GM15510 (cell line): ENCODE data around the gene KRTAP25-1.

Experiments
- POLR2A ChIP-seq: IDR thresholded peaks from 3 replicates; pipeline ENCODE4 v1.6.1; 2011; ENCODE audit warnings: borderline replicate concordance; ENCODE audit not compliant: insufficient read length; ENCODE audit errors: extremely low read depth

KRTAP25-1 gene

GRCh38 chr21:30268608-30269197, 20.6 kb downstream of the KRTAP25-1 start:
- no peak for TF ChIP-seq POLR2A

- no peak for TF ChIP-seq POLR2A
Observed at GRCh38 chr21:30257773-30258172, 31.5 kb downstream of the KRTAP25-1 start.

GRCh38 chr21:30256100-30256499, 33.2 kb downstream of the KRTAP25-1 start:
- no peak for TF ChIP-seq POLR2A

GRCh38 chr21:30255679-30256078, 33.6 kb downstream of the KRTAP25-1 start:
- no peak for TF ChIP-seq POLR2A

GRCh38 chr21:30251781-30252180, 37.5 kb downstream of the KRTAP25-1 start:
- TF ChIP-seq POLR2A, result no peak

- no peak for TF ChIP-seq POLR2A
Observed at GRCh38 chr21:30249936-30250335, 39.4 kb downstream of the KRTAP25-1 start.

GRCh38 chr21:30248844-30249243, 40.5 kb downstream of the KRTAP25-1 start:
- no peak for TF ChIP-seq POLR2A

- TF ChIP-seq POLR2A, result no peak
Observed at GRCh38 chr21:30245061-30245460, 44.3 kb downstream of the KRTAP25-1 start.

GRCh38 chr21:30243691-30244090, 45.6 kb downstream of the KRTAP25-1 start:
- TF ChIP-seq POLR2A, result no peak

GRCh38 chr21:30240661-30241060, 48.7 kb downstream of the KRTAP25-1 start:
- no peak for TF ChIP-seq POLR2A
